GM10266 (cell line): Measurements from ENCODE around the gene PTAR1.
"Not testable (repeated sequence)": the region's sequence is repeated elsewhere in the genome, so short reads cannot be mapped to it uniquely, and the experiment has no call there.

Source experiments
- DNase-seq: peaks from one replicate; pipeline ENCODE4 v3.0.0; 2012; ENCODE audit errors: extremely low spot score
- CTCF ChIP-seq: IDR thresholded peaks from 2 replicates; pipeline ENCODE4 v1.5.1; 2012; ENCODE audit warnings: mild to moderate bottlenecking, low read depth; ENCODE audit not compliant: control insufficient read depth, insufficient read depth; ENCODE audit errors: missing control alignments

Gene PTAR1

GRCh38 chr9:69768101-69768500 lies 8.3 kb upstream of the PTAR1 start:
- TF ChIP-seq CTCF: no peak
- DNase-seq: no peak

DNA sequence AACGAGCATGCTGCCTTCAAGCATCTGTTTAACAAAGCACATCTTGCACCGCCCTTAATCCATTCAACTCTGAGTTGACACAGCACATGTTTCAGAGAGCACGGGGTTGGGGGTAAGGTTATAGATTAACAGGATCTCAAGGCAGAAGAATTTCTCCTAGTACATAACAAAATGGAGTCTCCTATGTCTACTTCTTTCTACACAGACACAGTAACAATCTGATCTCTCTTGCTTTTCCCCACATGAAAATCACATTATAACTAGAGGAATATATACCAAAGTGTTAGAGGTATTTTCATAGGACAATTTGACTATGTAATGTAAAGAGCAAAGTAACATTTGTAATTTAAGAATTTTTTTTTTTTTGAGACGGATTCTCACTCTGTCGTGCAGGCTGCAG lies 4.1 kb upstream of the PTAR1 start:
- not testable (repeated sequence) for DNase-seq

DNA sequence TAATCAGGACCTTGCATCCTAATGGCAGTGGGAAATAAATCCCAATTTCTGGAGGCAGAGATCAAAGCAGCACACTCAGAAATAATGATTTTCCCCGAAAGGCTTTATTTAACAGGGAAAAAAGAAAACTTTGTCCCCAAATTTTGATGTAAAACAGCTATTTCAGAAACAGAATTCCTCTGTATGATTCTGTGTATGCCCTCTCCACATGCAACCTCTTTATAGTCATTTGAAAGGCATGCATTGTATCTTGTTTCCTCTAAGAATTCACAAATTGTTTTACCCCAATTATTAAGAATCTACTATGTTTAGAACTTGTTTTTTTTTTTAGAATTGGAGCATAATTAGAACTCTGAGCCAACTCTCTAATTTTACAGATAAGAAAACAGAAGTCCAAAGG lies 2.7 kb upstream of the PTAR1 start:
- no peak for DNase-seq
- TF ChIP-seq CTCF: no peak

- DNase-seq: no peak
Observed at GRCh38 chr9:69760278-69760610, 433 bp upstream of the PTAR1 start.

GRCh38 chr9:69759021-69759420 lies 790 bp downstream of the PTAR1 start:
- no peak for DNase-seq
- no peak for TF ChIP-seq CTCF

More at GRCh38 chr9:69760278-69760610, 433 bp upstream of the PTAR1 start:
- no peak for TF ChIP-seq CTCF

DNA sequence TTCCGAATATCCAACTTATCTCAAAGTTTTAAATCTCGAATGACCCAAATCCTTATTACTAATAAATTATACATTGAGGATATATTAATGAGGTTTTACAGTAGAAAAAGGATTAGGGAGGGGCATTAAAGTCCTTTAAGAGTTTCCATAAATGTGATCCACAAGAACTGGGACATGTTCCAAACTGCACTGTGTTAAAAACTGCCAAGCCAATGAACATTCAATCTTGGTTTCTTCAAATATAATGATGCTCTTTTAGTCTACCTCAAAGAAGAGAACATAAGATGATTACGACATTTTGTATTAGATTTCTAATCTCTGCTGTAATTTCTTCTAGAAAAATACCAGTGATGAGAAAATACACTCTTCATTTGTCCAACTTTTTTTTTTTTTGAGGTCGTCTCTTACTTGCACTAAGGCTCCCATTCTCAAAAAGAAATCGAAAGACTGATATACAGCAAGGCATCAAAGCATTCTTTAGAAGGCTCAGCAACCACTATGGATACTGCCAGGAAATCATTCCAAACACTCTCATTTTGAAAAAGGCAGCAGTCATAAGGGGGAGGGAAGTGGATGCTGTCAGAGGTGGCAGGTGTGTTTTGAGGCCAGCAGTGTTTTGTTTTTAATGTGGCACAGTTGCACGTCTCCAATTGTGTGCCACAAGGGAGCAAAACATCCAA lies 1.7 kb downstream of the PTAR1 start:
- no peak for TF ChIP-seq CTCF
- no peak for DNase-seq

- DNase-seq: no peak
- no peak for TF ChIP-seq CTCF
Observed at GRCh38 chr9:69755205-69755604, 4.6 kb downstream of the PTAR1 start.

- no peak for TF ChIP-seq CTCF
Observed at GRCh38 chr9:69753830-69754229, 6.0 kb downstream of the PTAR1 start.

More at GRCh38 chr9:69753830-69754229, 6.0 kb downstream of the PTAR1 start:
- no peak for DNase-seq
